Mesendoderm (in vitro differentiated cells): ENCODE results near the gene F7.

Experiments used
- DNase-seq: peaks from one replicate; pipeline ENCODE4 v3.0.0; 2013
- H2AK5ac ChIP-seq: 2 replicates; pipeline ENCODE4 v1.6.1; 2013; ENCODE audit warnings: low read length, inconsistent platforms
- H2BK120ac ChIP-seq: 2 replicates; pipeline ENCODE4 v1.6.1; 2013; ENCODE audit warnings: low read depth, mild to moderate bottlenecking, low read length, moderate library complexity, mixed read lengths
- H2BK15ac ChIP-seq: replicated peaks from 2 replicates; pipeline ENCODE4 v1.6.1; 2013; ENCODE audit warnings: low read depth, mild to moderate bottlenecking, moderate library complexity
- H2BK5ac ChIP-seq: 2 replicates; pipeline ENCODE4 v1.6.1; 2013; ENCODE audit warnings: low read length, inconsistent platforms
- H3K18ac ChIP-seq: 2 replicates; pipeline ENCODE4 v1.6.1; 2013; ENCODE audit warnings: mild to moderate bottlenecking, low read length, mixed read lengths
- H3K23ac ChIP-seq: one replicate; pipeline ENCODE4 v1.6.1; 2013; ENCODE audit warnings: low read length
- H3K27ac ChIP-seq: 2 replicates; pipeline ENCODE4 v1.5.1; 2013; ENCODE audit warnings: low read depth, mild to moderate bottlenecking, inconsistent platforms, low read length, moderate library complexity
- H3K27me3 ChIP-seq: 2 replicates; pipeline ENCODE4 v1.6.1; 2013; ENCODE audit warnings: low read length, control low read depth, mild to moderate bottlenecking, inconsistent platforms; ENCODE audit not compliant: insufficient read depth, poor library complexity
- H3K36me3 ChIP-seq: 2 replicates; pipeline ENCODE4 v1.6.1; 2013; ENCODE audit warnings: low read length, inconsistent platforms; ENCODE audit not compliant: control insufficient read depth, insufficient read depth
- H3K4ac ChIP-seq: one replicate; pipeline ENCODE4 v1.6.1; 2013; ENCODE audit warnings: low read depth, mild to moderate bottlenecking, low read length, moderate library complexity
- H3K4me1 ChIP-seq: 2 replicates; pipeline ENCODE4 v1.6.1; 2013; ENCODE audit warnings: low read depth, low read length, inconsistent platforms; ENCODE audit not compliant: control insufficient read depth
- H3K4me2 ChIP-seq: 2 replicates; pipeline ENCODE4 v1.6.1; 2013; ENCODE audit warnings: low read length
- H3K4me3 ChIP-seq: 2 replicates; pipeline ENCODE4 v1.5.1; 2013; ENCODE audit warnings: mild to moderate bottlenecking, low read length
- H3K56ac ChIP-seq: one replicate; pipeline ENCODE4 v1.6.1; 2013; ENCODE audit warnings: low read length
- H3K79me1 ChIP-seq: 2 replicates; pipeline ENCODE4 v1.6.1; 2013; ENCODE audit warnings: low read length, inconsistent platforms
- H3K79me2 ChIP-seq: 2 replicates; pipeline ENCODE4 v1.6.1; 2013; ENCODE audit warnings: mild to moderate bottlenecking, low read length; ENCODE audit not compliant: control insufficient read depth, insufficient read depth
- H3K9ac ChIP-seq: 2 replicates; pipeline ENCODE4 v1.6.1; 2013; ENCODE audit warnings: low read length, inconsistent platforms
- H4K5ac ChIP-seq: one replicate; pipeline ENCODE4 v1.6.1; 2013; ENCODE audit warnings: low read length
- H4K8ac ChIP-seq: one replicate; pipeline ENCODE4 v1.6.1; 2013; ENCODE audit warnings: low read depth, mild to moderate bottlenecking, control low read depth, low read length, moderate library complexity
- WGBS: extraction: QIAGEN DNeasy Blood & Tissue Kit; methylation state at CpG from one replicate; pipeline ENCODE4 v1.1.7; 2013; ENCODE audit warnings: low lambda C conversion rate, missing lambda C conversion rate; ENCODE audit not compliant: insufficient coverage; ENCODE audit errors: extremely low coverage; 5-methylcytosine and 5-hydroxymethylcytosine counted together

The F7 gene

DNA sequence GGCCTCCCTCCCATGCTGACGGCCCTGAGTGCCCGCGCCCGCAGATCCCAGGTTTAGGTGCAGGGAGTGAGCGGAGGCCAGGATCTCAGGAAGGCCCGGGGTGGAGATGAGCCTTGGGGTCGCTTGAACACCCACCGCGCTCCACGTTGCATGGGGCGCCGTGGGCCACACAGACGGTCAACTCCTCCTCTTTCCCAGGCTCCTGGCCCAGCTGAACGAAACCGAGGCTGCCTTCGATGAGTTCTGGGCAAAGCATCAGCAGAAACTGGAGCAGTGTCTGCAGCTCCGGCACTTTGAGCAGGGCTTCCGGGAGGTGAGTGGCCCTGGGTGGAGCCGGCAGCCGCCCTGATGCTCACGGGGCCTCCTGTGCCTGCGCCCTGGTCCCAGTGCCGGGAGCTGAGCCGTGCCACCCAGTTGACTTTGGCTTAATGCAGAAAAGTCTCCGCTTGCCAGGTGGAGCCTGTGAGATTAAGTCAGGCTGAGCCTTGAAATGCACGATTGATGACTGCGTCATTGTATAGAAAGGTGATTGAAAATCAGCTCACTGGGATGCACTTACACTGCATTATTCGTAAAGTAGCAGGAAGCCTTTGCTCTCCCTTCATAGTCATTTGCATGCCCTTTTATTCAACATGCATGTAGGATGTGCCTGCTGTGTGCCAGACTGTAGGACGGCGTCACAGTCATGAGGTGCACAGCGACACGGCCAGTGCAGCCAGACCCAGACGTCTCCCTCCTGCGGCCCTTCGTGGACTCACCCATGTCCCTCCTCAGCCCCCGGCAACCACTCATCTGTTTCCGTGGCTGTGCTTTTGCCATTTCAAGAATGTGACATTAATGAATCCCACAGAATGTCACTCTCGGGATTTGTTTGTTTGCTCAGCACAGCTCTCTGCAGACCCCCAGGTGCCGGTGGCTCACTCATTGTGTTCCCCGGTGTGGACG, 35.5 kb upstream of the F7 start:
- Histone ChIP-seq H3K4me2 (no peak overlapping the region), H3K79me2 (no peaks in the 10 kb centered on the region), H3K27ac (no peak overlapping the region), H3K27me3 (no peaks in the 10 kb centered on the region), H2BK120ac (no peak overlapping the region), H3K79me1 (no peaks in the 10 kb centered on the region), H3K4me3 (no peak overlapping the region), H2AK5ac (no peak overlapping the region), H2BK5ac (no peak overlapping the region), H4K5ac (no peak overlapping the region), H3K9ac (no peak overlapping the region), H3K4ac (no peak overlapping the region), H3K23ac (no peak overlapping the region), H4K8ac (no peak overlapping the region), H3K36me3 (no peaks in the 10 kb centered on the region), H3K18ac (no peak overlapping the region), H3K4me1 (no peaks in the 10 kb centered on the region), H2BK15ac (no peak overlapping the region), H3K56ac (no peak overlapping the region)
- no peak for DNase-seq
- WGBS, result no CpG with 5 or more reads among the region's 41 CpGs

DNA sequence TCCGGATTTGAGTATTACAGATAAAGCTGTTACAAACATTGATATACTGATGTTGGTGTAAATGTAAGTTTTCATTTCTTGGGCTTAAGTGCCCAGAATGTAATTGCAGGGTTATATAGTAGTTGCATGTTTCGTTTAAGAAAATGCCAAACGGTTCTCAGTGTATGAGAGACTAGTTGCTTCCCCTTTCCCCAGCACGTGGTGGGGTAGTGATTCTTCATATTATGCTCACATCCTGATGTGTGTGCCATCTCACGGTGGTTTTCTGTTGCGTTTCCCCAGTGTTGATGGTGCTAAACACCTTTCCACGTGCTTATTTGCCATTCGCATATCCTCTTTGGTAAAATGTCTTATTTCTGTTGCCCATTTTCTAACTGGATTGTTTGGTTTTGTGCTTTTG, 34.7 kb upstream of the F7 start:
- Histone ChIP-seq H3K4me1 (no peaks in the 10 kb centered on the region), H2BK5ac (no peak overlapping the region), H3K23ac (no peak overlapping the region), H3K36me3 (no peaks in the 10 kb centered on the region), H2AK5ac (no peak overlapping the region), H3K4me3 (no peak overlapping the region), H3K9ac (no peak overlapping the region), H3K4ac (no peak overlapping the region), H3K27ac (no peak overlapping the region), H2BK120ac (no peak overlapping the region), H3K56ac (no peak overlapping the region), H4K5ac (no peak overlapping the region), H3K79me2 (no peaks in the 10 kb centered on the region), H4K8ac (no peak overlapping the region), H3K79me1 (no peaks in the 10 kb centered on the region), H3K18ac (no peak overlapping the region), H2BK15ac (no peak overlapping the region), H3K4me2 (no peak overlapping the region), H3K27me3 (no peaks in the 10 kb centered on the region)
- DNase-seq, result no peak
- no CpG with 5 or more reads among the region's 8 CpGs for WGBS

- H3K4ac ChIP-seq, result no peak overlapping the region
- no CpG with 5 or more reads among the region's 3 CpGs for whole genome bisulfite sequencing
Observed at GRCh38 chr13:113072376-113072775, 33.2 kb upstream of the F7 start.

GRCh38 chr13:113073942-113074341, 31.6 kb upstream of the F7 start:
- Histone ChIP-seq H3K79me2 (no peaks in the 10 kb centered on the region), H2AK5ac (no peak overlapping the region), H3K27ac (no peak overlapping the region), H3K9ac (no peak overlapping the region), H3K36me3 (no peaks in the 10 kb centered on the region), H4K8ac (no peak overlapping the region), H3K79me1 (no peaks in the 10 kb centered on the region), H3K4ac (no peak overlapping the region), H2BK5ac (no peak overlapping the region), H3K4me1 (no peaks in the 10 kb centered on the region), H3K4me3 (no peak overlapping the region), H2BK120ac (no peak overlapping the region), H3K23ac (no peak overlapping the region), H3K56ac (no peak overlapping the region), H4K5ac (no peak overlapping the region), H3K18ac (no peak overlapping the region), H2BK15ac (no peak overlapping the region), H3K4me2 (no peak overlapping the region), H3K27me3 (no peaks in the 10 kb centered on the region)
- DNase-seq, result no peak
- WGBS, result no CpG with 5 or more reads among the region's 11 CpGs

More at GRCh38 chr13:113072376-113072775, 33.2 kb upstream of the F7 start:
- no peak overlapping the region for H2AK5ac ChIP-seq
- no peak overlapping the region for H3K23ac ChIP-seq
- no peak for DNase-seq
- H2BK5ac ChIP-seq, result no peak overlapping the region
- no peak overlapping the region for H2BK15ac ChIP-seq
- H3K4me2 ChIP-seq, result no peak overlapping the region
- H3K36me3 ChIP-seq, result no peaks in the 10 kb centered on the region
- no peak overlapping the region for H3K56ac ChIP-seq
- H4K8ac ChIP-seq, result no peak overlapping the region
- no peak overlapping the region for H3K27ac ChIP-seq
- H3K9ac ChIP-seq, result no peak overlapping the region
- H3K79me1 ChIP-seq, result no peaks in the 10 kb centered on the region
- no peaks in the 10 kb centered on the region for H3K27me3 ChIP-seq
- no peak overlapping the region for H4K5ac ChIP-seq
- H3K18ac ChIP-seq, result no peak overlapping the region
- no peak overlapping the region for H2BK120ac ChIP-seq
- no peaks in the 10 kb centered on the region for H3K4me1 ChIP-seq
- H3K79me2 ChIP-seq, result no peaks in the 10 kb centered on the region
- H3K4me3 ChIP-seq, result no peak overlapping the region

DNA sequence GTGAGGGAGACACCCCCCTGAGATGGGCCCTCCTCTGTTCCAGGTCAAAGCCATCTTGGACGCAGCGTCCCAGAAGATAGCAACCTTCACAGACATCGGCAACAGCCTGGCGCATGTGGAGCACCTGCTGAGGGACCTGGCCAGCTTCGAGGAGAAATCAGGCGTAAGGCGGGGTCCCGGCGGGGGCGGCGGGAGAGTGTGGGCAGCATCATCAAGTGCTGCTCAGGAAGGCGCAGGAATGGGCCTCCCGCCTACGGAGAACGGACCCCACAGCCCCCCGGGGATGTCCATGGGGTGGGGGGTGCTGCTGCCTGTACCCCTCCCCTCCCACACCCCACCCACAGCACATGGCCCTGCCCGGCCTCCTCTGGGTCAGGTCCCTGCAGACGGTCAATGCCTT, 31.2 kb upstream of the F7 start:
- H3K27me3 ChIP-seq, result no peaks in the 10 kb centered on the region
- no peak for DNase-seq
- WGBS, result no CpG with 5 or more reads among the region's 18 CpGs

More for the DNA sequence above, 31.2 kb upstream of the F7 start:
- H3K56ac ChIP-seq, result no peak overlapping the region
- no peaks in the 10 kb centered on the region for H3K36me3 ChIP-seq
- H4K5ac ChIP-seq, result no peak overlapping the region
- no peak overlapping the region for H3K4me2 ChIP-seq
- no peak overlapping the region for H3K18ac ChIP-seq
- H3K4me1 ChIP-seq, result no peaks in the 10 kb centered on the region
- no peak overlapping the region for H3K27ac ChIP-seq
- no peak overlapping the region for H2AK5ac ChIP-seq
- no peaks in the 10 kb centered on the region for H3K79me1 ChIP-seq
- no peak overlapping the region for H2BK120ac ChIP-seq
- H3K23ac ChIP-seq, result no peak overlapping the region
- H3K4me3 ChIP-seq, result no peak overlapping the region
- no peak overlapping the region for H4K8ac ChIP-seq
- no peaks in the 10 kb centered on the region for H3K79me2 ChIP-seq
- no peak overlapping the region for H2BK5ac ChIP-seq
- no peak overlapping the region for H2BK15ac ChIP-seq
- H3K4ac ChIP-seq, result no peak overlapping the region
- H3K9ac ChIP-seq, result no peak overlapping the region
